ENCODE data around the gene NEURL3.

DNA sequence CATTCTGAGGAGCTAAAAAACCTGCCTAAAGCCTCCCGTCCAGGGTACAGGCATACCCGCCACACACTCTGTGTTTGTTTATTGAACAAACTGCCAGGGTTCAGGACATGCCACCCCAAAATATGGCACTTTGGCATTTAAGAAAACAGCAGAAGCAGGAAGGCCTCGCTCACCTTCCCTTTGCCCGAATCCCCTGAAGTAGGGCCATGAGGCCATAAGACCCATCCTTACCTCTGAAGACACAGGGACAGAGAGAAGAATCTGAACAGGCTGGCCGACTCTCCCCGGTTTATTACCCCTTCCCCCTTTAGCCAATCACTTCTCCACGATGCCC lies 1.7 kb upstream of the NEURL3 start:
- TF ChIP-seq, protein P1, sequence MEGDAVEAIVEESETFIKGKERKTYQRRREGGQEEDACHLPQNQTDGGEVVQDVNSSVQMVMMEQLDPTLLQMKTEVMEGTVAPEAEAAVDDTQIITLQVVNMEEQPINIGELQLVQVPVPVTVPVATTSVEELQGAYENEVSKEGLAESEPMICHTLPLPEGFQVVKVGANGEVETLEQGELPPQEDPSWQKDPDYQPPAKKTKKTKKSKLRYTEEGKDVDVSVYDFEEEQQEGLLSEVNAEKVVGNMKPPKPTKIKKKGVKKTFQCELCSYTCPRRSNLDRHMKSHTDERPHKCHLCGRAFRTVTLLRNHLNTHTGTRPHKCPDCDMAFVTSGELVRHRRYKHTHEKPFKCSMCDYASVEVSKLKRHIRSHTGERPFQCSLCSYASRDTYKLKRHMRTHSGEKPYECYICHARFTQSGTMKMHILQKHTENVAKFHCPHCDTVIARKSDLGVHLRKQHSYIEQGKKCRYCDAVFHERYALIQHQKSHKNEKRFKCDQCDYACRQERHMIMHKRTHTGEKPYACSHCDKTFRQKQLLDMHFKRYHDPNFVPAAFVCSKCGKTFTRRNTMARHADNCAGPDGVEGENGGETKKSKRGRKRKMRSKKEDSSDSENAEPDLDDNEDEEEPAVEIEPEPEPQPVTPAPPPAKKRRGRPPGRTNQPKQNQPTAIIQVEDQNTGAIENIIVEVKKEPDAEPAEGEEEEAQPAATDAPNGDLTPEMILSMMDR (IDR thresholded peaks at IDR 0.05) = no peak
- TF ChIP-seq EP300 (IDR thresholded peaks at IDR 0.05) = no peak

All from sigmoid colon (tissue), 4 donors.